ENCODE measurements around the gene SRXN1.
A peak's percentile ranks its signal among the peaks of the same experiment; 100 is the strongest.

The SRXN1 gene

GRCh38 chr20:675453-676314 lies 22.7 kb upstream of the SRXN1 start, which contains the start of gene SCRT2:
TSS of gene SCRT2 (minus strand) at chr20:675802. CDS start at chr20:675601, 201 bp downstream.
- no peak for TF ChIP-seq CTCF (IDR thresholded peaks at IDR 0.05; ENCODE audit: low read depth, low read length)
- peak; percentile 27 for DNase-seq (ENCODE audit: extremely low read depth, low read depth)

- no peak for TF ChIP-seq CTCF (IDR thresholded peaks at IDR 0.05; ENCODE audit: low read depth, low read length)
- no peak for DNase-seq (ENCODE audit: extremely low read depth, low read depth)
These were observed 22.0 kb upstream of the SRXN1 start for GRCh38 chr20:675033-675452.

- TF ChIP-seq CTCF (IDR thresholded peaks at IDR 0.05; ENCODE audit: low read depth, low read length): no peak
- DNase-seq (ENCODE audit: extremely low read depth, low read depth): no peak
These were observed 20.6 kb upstream of the SRXN1 start for GRCh38 chr20:673603-674001.

GRCh38 chr20:672963-673602 lies 20.1 kb upstream of the SRXN1 start:
- TF ChIP-seq CTCF (IDR thresholded peaks at IDR 0.05; ENCODE audit: low read depth, low read length): no peak; the same call in 1 of the 2 replicates
- DNase-seq (ENCODE audit: extremely low read depth, low read depth): no peak

GRCh38 chr20:671252-672030 lies 18.4 kb upstream of the SRXN1 start:
- no peak for DNase-seq (ENCODE audit: extremely low read depth, low read depth)
- no peak for TF ChIP-seq CTCF (IDR thresholded peaks at IDR 0.05; ENCODE audit: low read depth, low read length)

GRCh38 chr20:669573-669972 lies 16.6 kb upstream of the SRXN1 start:
- DNase-seq (ENCODE audit: extremely low read depth, low read depth): no peak
- no peak for TF ChIP-seq CTCF (IDR thresholded peaks at IDR 0.05; ENCODE audit: low read depth, low read length)
